ENCODE results near the gene POLD4. TPM values are rescaled to one million over a fixed set of nuclear protein-coding genes. Genes with fewer than 3 reads are reported as not detected.

The POLD4 gene
- total RNA-seq, 3 donors from 2014 or later: 130 to 266 (median 201) TPM

DNA sequence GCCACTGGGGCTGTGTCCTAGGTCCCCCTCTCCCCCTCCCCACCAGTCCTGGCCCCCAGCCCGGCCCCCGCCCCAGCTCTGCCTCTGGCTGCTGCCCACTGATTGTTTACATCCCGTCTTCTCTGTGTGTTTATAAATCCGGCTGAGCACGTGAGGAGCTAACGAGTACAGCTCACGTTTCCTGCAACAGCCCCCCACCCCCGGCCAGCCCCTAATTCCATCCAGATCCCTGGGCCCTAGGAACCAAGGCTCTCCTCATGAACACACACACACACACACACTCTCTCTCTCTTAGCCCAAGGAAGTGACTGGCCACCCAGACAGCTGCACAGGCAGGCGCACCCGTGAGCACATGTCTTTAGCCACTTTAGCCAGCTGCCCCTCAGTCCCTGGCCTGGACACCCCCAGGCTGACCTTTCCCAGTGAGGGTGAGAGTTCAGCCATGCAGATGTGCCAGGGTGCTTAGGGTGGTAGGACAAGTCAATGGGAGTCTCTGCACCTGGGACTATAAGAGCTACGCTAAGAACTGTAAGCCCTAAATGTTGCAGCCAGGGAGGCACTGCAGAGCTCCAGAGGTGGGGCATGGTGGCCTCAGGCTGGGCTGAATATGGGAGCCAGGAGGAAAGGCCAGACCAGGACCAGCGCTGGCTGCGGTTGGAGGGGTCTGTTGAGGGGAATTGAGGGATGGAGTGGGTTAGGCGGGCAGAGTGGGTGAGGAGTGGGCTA lies 17.2 kb upstream of the POLD4 start:
- no peaks in the 10 kb centered on the region for H3K9me3 ChIP-seq
- no peak for ATAC-seq
- intact Hi-C loops (cut with DNase I, micrococcal nuclease): no loop called here

DNA sequence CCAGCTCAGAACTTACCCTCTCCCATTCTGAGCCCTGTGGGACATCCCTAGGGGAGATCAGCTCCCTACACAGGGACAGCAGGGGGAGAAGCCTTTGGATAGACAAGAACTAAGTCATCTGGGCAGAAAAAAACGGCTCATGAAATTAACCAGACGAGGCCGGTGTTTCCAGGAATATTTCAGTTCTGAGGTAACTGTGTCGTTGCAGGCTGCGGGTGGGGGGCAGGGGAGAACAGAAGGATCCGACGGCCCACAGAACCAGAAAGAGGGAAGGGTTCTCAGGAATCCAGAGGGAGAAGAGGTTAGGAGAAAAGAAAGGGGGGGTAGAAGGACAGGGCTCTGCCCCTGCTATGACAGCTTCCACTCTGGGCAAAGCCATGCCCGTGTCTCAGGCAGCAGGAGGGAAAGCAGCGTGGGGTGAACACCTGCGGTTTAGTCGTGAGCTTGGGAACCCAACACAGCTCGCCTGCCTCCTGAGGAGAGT lies 16.5 kb upstream of the POLD4 start:
- H3K36me3 ChIP-seq (ENCODE audit: low read depth): no peaks in the 10 kb centered on the region
- no peak overlapping the region for H3K4me3 ChIP-seq
- DNase-seq: no peak

More for the DNA sequence above, 17.2 kb upstream of the POLD4 start:
- TF ChIP-seq, protein P1, sequence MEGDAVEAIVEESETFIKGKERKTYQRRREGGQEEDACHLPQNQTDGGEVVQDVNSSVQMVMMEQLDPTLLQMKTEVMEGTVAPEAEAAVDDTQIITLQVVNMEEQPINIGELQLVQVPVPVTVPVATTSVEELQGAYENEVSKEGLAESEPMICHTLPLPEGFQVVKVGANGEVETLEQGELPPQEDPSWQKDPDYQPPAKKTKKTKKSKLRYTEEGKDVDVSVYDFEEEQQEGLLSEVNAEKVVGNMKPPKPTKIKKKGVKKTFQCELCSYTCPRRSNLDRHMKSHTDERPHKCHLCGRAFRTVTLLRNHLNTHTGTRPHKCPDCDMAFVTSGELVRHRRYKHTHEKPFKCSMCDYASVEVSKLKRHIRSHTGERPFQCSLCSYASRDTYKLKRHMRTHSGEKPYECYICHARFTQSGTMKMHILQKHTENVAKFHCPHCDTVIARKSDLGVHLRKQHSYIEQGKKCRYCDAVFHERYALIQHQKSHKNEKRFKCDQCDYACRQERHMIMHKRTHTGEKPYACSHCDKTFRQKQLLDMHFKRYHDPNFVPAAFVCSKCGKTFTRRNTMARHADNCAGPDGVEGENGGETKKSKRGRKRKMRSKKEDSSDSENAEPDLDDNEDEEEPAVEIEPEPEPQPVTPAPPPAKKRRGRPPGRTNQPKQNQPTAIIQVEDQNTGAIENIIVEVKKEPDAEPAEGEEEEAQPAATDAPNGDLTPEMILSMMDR (IDR thresholded peaks at IDR 0.05): no peak
- DNase-seq: no peak
- H3K4me3 ChIP-seq: no peak overlapping the region
- peaks cover 36% of the 10 kb centered on the region for H3K4me1 ChIP-seq (ENCODE audit: low read depth)
- H3K36me3 ChIP-seq (ENCODE audit: low read depth): no peaks in the 10 kb centered on the region

DNA sequence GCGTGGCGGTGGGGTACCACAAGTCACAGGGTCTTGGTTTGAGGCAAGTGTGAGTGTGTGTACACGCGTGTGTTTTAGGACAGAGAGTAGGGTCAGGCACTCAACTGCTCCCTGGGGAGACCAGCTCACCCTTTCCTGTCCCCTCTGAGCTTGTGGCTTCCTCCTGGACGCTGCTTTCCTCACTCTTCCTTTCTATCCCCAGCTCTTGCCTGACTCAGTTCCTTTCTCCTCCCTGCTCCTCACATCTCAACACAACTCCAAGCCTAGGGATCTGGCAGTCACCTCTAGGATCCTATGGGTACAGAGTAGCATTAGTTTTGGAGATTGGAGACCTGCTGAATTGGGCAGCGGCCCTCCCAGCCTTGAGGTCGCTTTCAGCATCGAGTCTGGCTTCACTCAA lies 15.9 kb upstream of the POLD4 start:
- TF ChIP-seq, protein P1 (IDR thresholded peaks at IDR 0.05): no peak
- H3K36me3 ChIP-seq (ENCODE audit: low read depth): no peaks in the 10 kb centered on the region
- DNase-seq (no peak), ATAC-seq (no peak)
- H3K4me3 ChIP-seq: no peak overlapping the region
- intact Hi-C loops (cut with DNase I, micrococcal nuclease): no loop called here
- H3K4me1 ChIP-seq (ENCODE audit: low read depth): peaks cover 30% of the 10 kb centered on the region
- H3K9me3 ChIP-seq: no peaks in the 10 kb centered on the region

More for the DNA sequence above, 16.5 kb upstream of the POLD4 start:
- Histone ChIP-seq H3K9me3 (no peaks in the 10 kb centered on the region), H3K4me1 (ENCODE audit: low read depth) (peaks cover 36% of the 10 kb centered on the region)
- no peak for ATAC-seq
- TF ChIP-seq, protein P1 (IDR thresholded peaks at IDR 0.05): no peak
- intact Hi-C loops (cut with DNase I, micrococcal nuclease): no loop called here

DNA sequence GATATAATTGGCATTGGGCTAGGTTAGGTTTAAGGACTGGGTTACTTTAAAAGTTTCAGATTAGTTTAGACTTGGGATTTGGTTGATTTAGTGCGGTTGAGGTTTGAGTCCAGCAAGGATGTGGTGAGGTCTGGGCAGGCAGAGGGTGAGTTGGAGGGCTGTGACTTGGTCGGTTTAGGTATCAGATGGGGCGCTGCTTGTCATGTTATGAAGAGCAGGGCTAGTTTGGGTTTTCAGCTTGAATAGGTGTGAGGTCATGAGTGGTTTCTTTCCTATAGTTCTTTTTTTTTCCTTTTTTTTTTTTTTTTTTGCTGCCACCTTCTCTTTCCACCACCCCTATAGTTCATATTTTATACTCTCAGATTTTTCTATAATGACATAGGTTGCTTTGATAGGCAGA lies 15.3 kb upstream of the POLD4 start:
- intact Hi-C loops (cut with DNase I, micrococcal nuclease): no loop called here
- no peaks in the 10 kb centered on the region for H3K36me3 ChIP-seq (ENCODE audit: low read depth)
- no peak overlapping the region for H3K4me3 ChIP-seq
- DNase-seq: no peak
- H3K4me1 ChIP-seq (ENCODE audit: low read depth): peaks cover 24% of the 10 kb centered on the region
- TF ChIP-seq, protein P1 (IDR thresholded peaks at IDR 0.05): no peak
- no peak for ATAC-seq
- H3K9me3 ChIP-seq: no peaks in the 10 kb centered on the region

DNA sequence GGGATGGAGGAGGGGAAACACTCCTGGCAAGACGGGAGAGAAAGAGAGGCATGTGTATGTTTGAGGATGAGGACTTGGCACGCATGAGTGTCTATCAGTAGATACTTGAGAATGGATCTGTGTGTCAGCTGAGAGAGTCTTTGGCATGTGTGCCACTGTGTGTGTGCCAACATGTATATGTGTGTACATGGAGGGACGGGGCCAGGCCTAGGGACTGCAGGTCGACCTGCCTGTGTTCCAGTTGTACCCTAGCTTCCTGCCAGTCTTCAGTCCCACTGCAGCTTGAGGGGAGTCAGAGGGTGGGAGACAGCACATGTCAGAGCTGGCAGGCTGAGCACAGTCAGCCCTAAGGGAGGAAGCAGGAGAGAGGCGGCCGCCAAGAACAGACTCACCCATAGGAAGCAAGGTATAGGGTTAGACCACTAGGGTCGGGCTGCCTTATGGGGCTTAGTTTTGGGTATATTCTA lies 14.4 kb upstream of the POLD4 start:
- peaks cover 22% of the 10 kb centered on the region for H3K4me1 ChIP-seq (ENCODE audit: low read depth)
- no peak overlapping the region for H3K4me3 ChIP-seq
- no peak for ATAC-seq
- no peaks in the 10 kb centered on the region for H3K9me3 ChIP-seq
- no peak for DNase-seq
- no peaks in the 10 kb centered on the region for H3K36me3 ChIP-seq (ENCODE audit: low read depth)
- TF ChIP-seq, protein P1 (IDR thresholded peaks at IDR 0.05): no peak
- intact Hi-C loops (cut with DNase I, micrococcal nuclease): no loop called here
